ENCODE results near the gene CCDC141. TPM values are rescaled to one million over a fixed set of nuclear protein-coding genes. Genes with fewer than 3 reads are reported as not detected.

The CCDC141 gene
- total and polyA plus RNA-seq, 2 donors (not counting 3 experiments of a cell fraction or from before 2014, with no cell fraction given): not detected

GRCh38 chr2:178949151-178949550 lies 100.8 kb downstream of the CCDC141 start:
- no peak overlapping the region for H3K27ac ChIP-seq (ENCODE audit: insufficient read depth, low read depth, low read length)
- H3K4me2 ChIP-seq (ENCODE audit: insufficient read depth, low read length): no peak overlapping the region
- H3K9me1 ChIP-seq (replicated peaks; ENCODE audit: control insufficient read depth, extremely low read depth, insufficient read depth, low read length): no peaks in the 10 kb centered on the region
- intact Hi-C loops (cut with micrococcal nuclease) (no loop called here), dilution Hi-C loops (cut with MboI; ENCODE audit: extremely low pct_ligation_motif_present, low sequenced_read_pairs) (no loop called here)
- no peaks in the 10 kb centered on the region for H3K79me2 ChIP-seq (ENCODE audit: control insufficient read depth, insufficient read depth, low read length)
- TF ChIP-seq CTCF (IDR thresholded peaks at IDR 0.05; ENCODE audit: extremely low read depth in 1 of 2, insufficient read depth in 1 of 2, low read depth in 1 of 2, low read length in 2 of 2): no peak
- no peak for TF ChIP-seq EZH2 (IDR thresholded peaks at IDR 0.05; ENCODE audit: borderline replicate concordance, low read depth, low read length, severe bottlenecking)
- no peak for TF ChIP-seq FOS (IDR thresholded peaks at IDR 0.05; ENCODE audit: borderline replicate concordance, insufficient read depth, low read length)
- no peak for TF ChIP-seq JUN (IDR thresholded peaks at IDR 0.05; ENCODE audit: borderline replicate concordance, insufficient read depth, insufficient read length, low read depth)
- TF ChIP-seq POLR2A (IDR thresholded peaks at IDR 0.05; ENCODE audit: low read depth, low read length): no peak
- TF ChIP-seq MAX (IDR thresholded peaks at IDR 0.05; ENCODE audit: insufficient read depth, insufficient read length): no peak
- no peak for TF ChIP-seq GATA2 (IDR thresholded peaks at IDR 0.05; ENCODE audit: insufficient read depth, insufficient read length, low read depth, low read length)
- TF ChIP-seq POLR2AphosphoS5 (IDR thresholded peaks at IDR 0.05; ENCODE audit: insufficient read depth, low read depth, low read length): no peak
- TF ChIP-seq MYC (IDR thresholded peaks at IDR 0.05; ENCODE audit: low read depth, low read length): no peak
- H3K27me3 ChIP-seq (ENCODE audit: control insufficient read depth in 2 of 2, insufficient read depth in 2 of 2, low read length in 2 of 2): no peaks in the 10 kb centered on the region
- DNase-seq (ENCODE audit: low read depth, low spot score) (no peak), FAIRE-seq (no peak)
- BruUV-seq (replicated peaks): no TSS peak
- no peaks in the 10 kb centered on the region for H4K20me1 ChIP-seq (replicated peaks; ENCODE audit: control insufficient read depth, extremely low read depth, insufficient read depth, low read length)
- H3K4me1 ChIP-seq (ENCODE audit: control insufficient read depth, extremely low read depth, insufficient read depth, low read length): no peaks in the 10 kb centered on the region
- no peak overlapping the region for H2AFZ ChIP-seq (ENCODE audit: low read depth, low read length)
- H3K9ac ChIP-seq (replicated peaks; ENCODE audit: extremely low read depth, insufficient read depth, low read length): no peak overlapping the region
- no peak overlapping the region for H3K4me3 ChIP-seq (replicated peaks in 1 of 3; ENCODE audit: insufficient read depth in 1 of 3, low read depth in 1 of 3, low read length in 3 of 3)
- no peaks in the 10 kb centered on the region for H3K9me3 ChIP-seq (replicated peaks; ENCODE audit: control insufficient read depth, insufficient read depth, low read length)
- ChIA-PET CTCF (no interaction called here), POLR2A (no interaction called here)
- no peaks in the 10 kb centered on the region for H3K36me3 ChIP-seq (ENCODE audit: control insufficient read depth in 2 of 2, extremely low read depth in 1 of 2, insufficient read depth in 2 of 2, low read length in 2 of 2)

Measured in endothelial cell of umbilical vein (primary cell).